Endodermal cell (in vitro differentiated cells): Measurements from ENCODE around the gene SEPTIN10. TPM values are rescaled to one million over a fixed set of nuclear protein-coding genes. Genes with fewer than 3 reads are reported as not detected.

ENCODE experiments used
- DNase-seq: peaks from one replicate; pipeline ENCODE4 v3.0.0-alpha.2; 2017
- H3K27ac ChIP-seq: 2 replicates; pipeline ENCODE4 v1.5.1; 2013; ENCODE audit warnings: mild to moderate bottlenecking, low read depth, low read length, moderate library complexity
- H3K27me3 ChIP-seq: 2 replicates; pipeline ENCODE4 v1.6.1; 2013; ENCODE audit warnings: mild to moderate bottlenecking, low read length, moderate library complexity; ENCODE audit not compliant: insufficient read depth, control insufficient read depth, poor library complexity, severe bottlenecking
- H3K36me3 ChIP-seq: 2 replicates; pipeline ENCODE4 v1.7.0; 2013; ENCODE audit warnings: mild to moderate bottlenecking, low read length, moderate library complexity; ENCODE audit not compliant: control insufficient read depth, insufficient read depth
- H3K4me1 ChIP-seq: one replicate; pipeline ENCODE4 v1.7.0; 2013; ENCODE audit warnings: low read length; ENCODE audit not compliant: control insufficient read depth, insufficient read depth
- H3K4me3 ChIP-seq: 2 replicates; pipeline ENCODE4 v1.5.1; 2013; ENCODE audit warnings: mild to moderate bottlenecking, low read length, moderate library complexity
- H3K9ac ChIP-seq: 2 replicates; pipeline ENCODE4 v1.6.1; 2013; ENCODE audit warnings: mild to moderate bottlenecking, low read length, moderate library complexity; ENCODE audit not compliant: poor library complexity, severe bottlenecking; ENCODE audit errors: extremely low read depth
- H3K9me3 ChIP-seq: 2 replicates; pipeline ENCODE4 v1.6.1; 2013; ENCODE audit warnings: mild to moderate bottlenecking, low read length, moderate library complexity; ENCODE audit not compliant: control insufficient read depth
- H3K27ac Mint-ChIP-seq: 2 replicates; pipeline ENCODE4 v1.8.0; 2020; ENCODE audit warnings: mixed read lengths
- H3K27me3 Mint-ChIP-seq: 2 replicates; pipeline ENCODE4 v1.8.0; 2021; ENCODE audit warnings: mild to moderate bottlenecking, mixed read lengths; ENCODE audit not compliant: insufficient read depth
- H3K36me3 Mint-ChIP-seq: 2 replicates; pipeline ENCODE4 v1.8.0; 2020; ENCODE audit warnings: low read depth, mixed read lengths
- H3K4me1 Mint-ChIP-seq: 2 replicates; pipeline ENCODE4 v1.8.0; 2020; ENCODE audit warnings: mixed read lengths
- H3K4me3 Mint-ChIP-seq: 2 replicates; pipeline ENCODE4 v1.8.0; 2020; ENCODE audit warnings: mild to moderate bottlenecking, moderate library complexity, mixed read lengths
- H3K9me3 Mint-ChIP-seq: 2 replicates; pipeline ENCODE4 v1.8.0; 2020; ENCODE audit warnings: mild to moderate bottlenecking, mixed read lengths
- WGBS, 2 experiments: methylation state at CpG; one replicate each; pipeline versions ENCODE4 v1.1.5 to v1.1.7; 2013; ENCODE audit warnings: missing lambda C conversion rate in 2 of 2, mixed read lengths in 1 of 2; ENCODE audit not compliant: insufficient coverage in 1 of 2, insufficient read length in 1 of 2; 5-methylcytosine and 5-hydroxymethylcytosine counted together
- total RNA-seq, 2 donors: library from RNA; stranded (reverse); fragmentation: NEBNext Ultra II Directional in 1 of 2; extraction: Animal tissue kit (Norgen Biotek cat#: 25700) in 1 of 2; gene quantifications; 2 replicates in 1 of 2; 3 replicates in 1 of 2; pipeline ENCODE4 v1.2.1, GENCODE V29; 2021
- TF ChIP-seq, protein P1 (sequence below): fragments of 200-600 bp; sonication (generic); conservative IDR thresholded peaks from 2 replicates; pipeline ENCODE4 v1.5.0; 2021; ENCODE audit warnings: antibody characterized with exemption, mild to moderate bottlenecking

The SEPTIN10 gene
- total RNA-seq, 2 donors from 2014 or later = 103 to 120 TPM

DNA sequence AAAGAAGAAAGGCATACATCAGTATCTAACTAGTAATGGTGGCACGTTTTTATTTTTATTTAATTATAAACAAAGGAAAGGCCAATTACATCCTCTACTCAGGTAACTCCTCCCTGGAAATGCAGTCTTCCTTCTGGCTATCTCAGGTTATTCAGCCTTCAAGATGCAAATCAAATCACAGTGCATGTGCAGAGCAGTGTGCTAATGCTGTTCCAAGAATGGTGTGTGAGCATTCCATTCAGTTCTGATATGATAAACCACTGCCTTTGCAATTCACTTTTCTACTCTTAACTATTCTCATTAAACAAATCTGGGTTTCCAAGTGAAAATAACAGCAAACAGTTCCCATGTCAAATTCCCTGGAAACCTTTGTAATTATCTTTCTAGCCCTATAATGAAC lies 38.4 kb downstream of the SEPTIN10 start:
- TF ChIP-seq, protein P1, sequence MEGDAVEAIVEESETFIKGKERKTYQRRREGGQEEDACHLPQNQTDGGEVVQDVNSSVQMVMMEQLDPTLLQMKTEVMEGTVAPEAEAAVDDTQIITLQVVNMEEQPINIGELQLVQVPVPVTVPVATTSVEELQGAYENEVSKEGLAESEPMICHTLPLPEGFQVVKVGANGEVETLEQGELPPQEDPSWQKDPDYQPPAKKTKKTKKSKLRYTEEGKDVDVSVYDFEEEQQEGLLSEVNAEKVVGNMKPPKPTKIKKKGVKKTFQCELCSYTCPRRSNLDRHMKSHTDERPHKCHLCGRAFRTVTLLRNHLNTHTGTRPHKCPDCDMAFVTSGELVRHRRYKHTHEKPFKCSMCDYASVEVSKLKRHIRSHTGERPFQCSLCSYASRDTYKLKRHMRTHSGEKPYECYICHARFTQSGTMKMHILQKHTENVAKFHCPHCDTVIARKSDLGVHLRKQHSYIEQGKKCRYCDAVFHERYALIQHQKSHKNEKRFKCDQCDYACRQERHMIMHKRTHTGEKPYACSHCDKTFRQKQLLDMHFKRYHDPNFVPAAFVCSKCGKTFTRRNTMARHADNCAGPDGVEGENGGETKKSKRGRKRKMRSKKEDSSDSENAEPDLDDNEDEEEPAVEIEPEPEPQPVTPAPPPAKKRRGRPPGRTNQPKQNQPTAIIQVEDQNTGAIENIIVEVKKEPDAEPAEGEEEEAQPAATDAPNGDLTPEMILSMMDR = no peak
- no peak overlapping the region for H3K27ac ChIP-seq
- Mint-ChIP-seq H3K4me1 (no peaks in the 10 kb centered on the region), H3K4me3 (no peak overlapping the region), H3K27ac (no peak overlapping the region), H3K36me3 (peaks cover 21% of the 10 kb centered on the region), H3K27me3 (no peaks in the 10 kb centered on the region), H3K9me3 (no peaks in the 10 kb centered on the region)
- no peak overlapping the region for H3K4me3 ChIP-seq
- 86% methylated on average over 1 of the region's 1 CpG; no CpG with 5 or more reads in 1 of the 2 experiments for WGBS, 2 experiments
- no peaks in the 10 kb centered on the region for H3K4me1 ChIP-seq
- H3K9me3 ChIP-seq = no peaks in the 10 kb centered on the region
- peaks cover 59% of the 10 kb centered on the region for H3K36me3 ChIP-seq
- no peak overlapping the region for H3K9ac ChIP-seq
- no peaks in the 10 kb centered on the region for H3K27me3 ChIP-seq
- DNase-seq = no peak

DNA sequence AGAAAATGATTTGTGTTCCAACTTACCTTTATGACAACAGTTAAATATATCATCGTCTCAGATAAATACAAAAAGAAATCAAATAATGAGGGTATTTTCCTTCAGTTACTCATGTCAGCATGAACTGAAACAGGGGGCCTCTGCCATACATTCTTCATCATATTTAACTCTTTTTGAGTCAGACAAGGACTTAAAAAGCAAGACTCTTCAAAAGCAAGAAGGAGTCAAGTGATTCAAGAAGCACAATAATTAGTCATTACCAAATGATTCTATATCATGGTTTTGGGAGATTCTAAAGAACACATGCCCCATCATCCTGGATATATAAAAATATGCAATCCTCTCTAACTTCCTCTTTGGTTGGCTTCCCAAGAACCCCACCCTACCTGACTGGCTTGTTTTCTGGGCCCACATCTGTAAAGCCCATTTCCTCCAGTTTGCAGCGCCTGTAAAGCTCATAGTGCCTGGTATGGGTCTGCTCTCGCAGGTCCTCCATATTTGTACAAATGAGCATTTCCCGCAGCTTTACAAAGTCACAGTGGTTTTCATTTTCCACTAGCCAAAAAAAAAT lies 49.7 kb downstream of the SEPTIN10 start:
- no peak for DNase-seq
- no peak overlapping the region for H3K4me3 Mint-ChIP-seq
- no peak overlapping the region for H3K27ac Mint-ChIP-seq
- H3K27me3 Mint-ChIP-seq = no peaks in the 10 kb centered on the region
- H3K4me1 Mint-ChIP-seq = peaks cover 5% of the 10 kb centered on the region
- no peak overlapping the region for H3K27ac ChIP-seq
- no peak overlapping the region for H3K9ac ChIP-seq
- H3K4me3 ChIP-seq = no peak overlapping the region
- H3K9me3 Mint-ChIP-seq = no peaks in the 10 kb centered on the region
- no peaks in the 10 kb centered on the region for H3K4me1 ChIP-seq
- no peaks in the 10 kb centered on the region for H3K9me3 ChIP-seq
- TF ChIP-seq, protein P1 = no peak
- no peaks in the 10 kb centered on the region for H3K27me3 ChIP-seq
- peaks cover 56% of the 10 kb centered on the region for H3K36me3 ChIP-seq
- H3K36me3 Mint-ChIP-seq = peaks cover 56% of the 10 kb centered on the region
- 93 to 100% methylated on average over 4 of the region's 4 CpGs for WGBS, 2 experiments

DNA sequence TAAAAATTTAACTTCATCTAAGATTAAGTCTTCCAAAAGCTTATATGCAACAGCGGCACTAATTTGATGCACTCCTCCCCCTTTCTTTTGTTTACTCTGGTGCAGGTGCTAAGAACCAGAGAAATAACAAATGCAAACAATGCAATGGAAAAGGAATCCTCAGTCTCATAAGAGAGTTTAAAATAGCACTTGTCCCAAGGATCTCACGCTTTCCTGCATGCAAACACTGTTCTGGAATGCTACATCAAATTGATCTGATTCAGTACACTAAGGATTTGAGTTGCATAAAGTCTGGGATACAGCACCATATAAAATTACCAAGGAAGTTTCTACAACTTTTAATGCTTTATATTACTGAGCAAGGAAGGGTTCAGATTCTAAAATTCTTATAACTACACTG lies 50.5 kb downstream of the SEPTIN10 start:
- Histone ChIP-seq H3K27me3 (no peaks in the 10 kb centered on the region), H3K4me3 (no peak overlapping the region), H3K4me1 (no peaks in the 10 kb centered on the region), H3K27ac (no peak overlapping the region), H3K9ac (no peak overlapping the region), H3K9me3 (no peaks in the 10 kb centered on the region), H3K36me3 (peaks cover 56% of the 10 kb centered on the region)
- TF ChIP-seq, protein P1 = no peak
- no peak for DNase-seq
- Mint-ChIP-seq H3K36me3 (peaks cover 61% of the 10 kb centered on the region), H3K4me1 (peaks cover 8% of the 10 kb centered on the region), H3K27ac (no peak overlapping the region), H3K27me3 (no peaks in the 10 kb centered on the region), H3K9me3 (no peaks in the 10 kb centered on the region), H3K4me3 (no peak overlapping the region)
- WGBS, 2 experiments = 47 to 56% methylated on average over 2 of the region's 2 CpGs
